Uterus (tissue), 4 donors: Measurements from ENCODE around the gene PCDHGB2. TPM values are rescaled to one million over a fixed set of nuclear protein-coding genes. Genes with fewer than 3 reads are reported as not detected.
A peak's percentile ranks its signal among the peaks of the same experiment; 100 is the strongest.

Experiments
- DNase-seq, 2 donors: peaks; one replicate each; pipeline ENCODE4 v3.0.0-alpha.2; 2019 to 2020
- H3K27ac ChIP-seq, 2 donors: fragments of 200-600 bp; sonication (generic); 1 replicate in 1 of 2; 2 replicates in 1 of 2; pipeline ENCODE4 v1.5.1; 2016 to 2018
- H3K27me3 ChIP-seq, 2 donors: fragments of 200-600 bp; sonication (generic); one replicate each; pipeline ENCODE4 v1.5.1; 2018 to 2019; ENCODE audit warnings: control low read depth in 1 of 2
- H3K36me3 ChIP-seq, 2 donors: fragments of 200-600 bp; sonication (generic); one replicate each; pipeline ENCODE4 v1.5.1; 2019; ENCODE audit warnings: control low read depth in 1 of 2
- H3K4me1 ChIP-seq, 2 donors: fragments of 200-600 bp; sonication (generic); one replicate each; pipeline ENCODE4 v1.5.1; 2018 to 2019; ENCODE audit warnings: control low read depth in 1 of 2
- H3K4me3 ChIP-seq, 2 donors: fragments of 200-600 bp; sonication (generic); 1 replicate in 1 of 2; 2 replicates in 1 of 2; pipeline ENCODE4 v1.5.1; 2018 to 2019; ENCODE audit warnings: mild to moderate bottlenecking in 1 of 2
- H3K9me3 ChIP-seq, 2 donors: fragments of 200-600 bp; sonication (generic); one replicate each; pipeline ENCODE4 v1.5.1; 2019; ENCODE audit warnings: control low read depth in 1 of 2
- CTCF ChIP-seq, 4 experiments: fragments of 200-600 bp in 2 of 4; fragments of 450-650 bp in 2 of 4; sonication (generic) in 2 of 4; IDR thresholded peaks; one replicate each; pipeline ENCODE4 v1.5.1; 2016 to 2019; ENCODE audit warnings: antibody characterized with exemption in 4 of 4, mild to moderate bottlenecking in 2 of 4, moderate library complexity in 1 of 4
- POLR2A ChIP-seq, 2 donors: fragments of 450-650 bp; IDR thresholded peaks; one replicate each; pipeline ENCODE4 v1.6.1; 2016; ENCODE audit warnings: antibody characterized with exemption in 2 of 2, mild to moderate bottlenecking in 1 of 2, moderate library complexity in 1 of 2
- intact Hi-C: fragments of 100-400 bp; cut with DNase I; formaldehyde crosslinking; loops from one replicate; pipeline ENCODE4 v1.15.1; 2023; ENCODE audit warnings: low total_unique reads
- total RNA-seq, 4 donors: library from RNA; depleted of rRNA in 3 of 4; stranded (reverse); fragments of >200 nt in 3 of 4; gene quantifications; one replicate each; pipeline versions ENCODE4 v1.1.0 to v1.2.4, GENCODE V29; 2014 to 2023
- donor health status: DM: yes; HTN: yes; CAD: no.

Gene PCDHGB2
- total RNA-seq, 4 donors from 2014 or later, result 0.59 to 17.9 (median 8.7) TPM

GRCh38 chr5:141320225-141321169, 39.3 kb upstream of the PCDHGB2 start, which contains the start of gene TAF7:
Gene TAF7, minus strand, starts transcription at chr5:141320784. Its CDS starts 740 bp downstream, at chr5:141320044.
- intact Hi-C loops, result no loop called here
- peak within 1 kb of the TSS; percentile 62 to 72 for H3K4me3 ChIP-seq
- H3K9me3 ChIP-seq, result peaks cover 14 to 54% of the 10 kb centered on the region in 2 donors
- H3K4me1 ChIP-seq, result no peaks in the 10 kb centered on the region
- no peaks in the 10 kb centered on the region for H3K27me3 ChIP-seq
- DNase-seq, result peak; percentile 86 to 90
- peak within 1 kb of the TSS; percentile 92 to 94 for H3K27ac ChIP-seq
- TF ChIP-seq CTCF (IDR thresholded peaks at IDR 0.05) (peak; percentile 56 to 85 (median 66)), POLR2A (IDR thresholded peaks at IDR 0.05) (peak; percentile 84 to 94)
- H3K36me3 ChIP-seq, result no peaks in the 10 kb centered on the region

- Histone ChIP-seq H3K4me3 (no peak overlapping the region), H3K36me3 (no peaks in the 10 kb centered on the region), H3K4me1 (no peaks in the 10 kb centered on the region), H3K27ac (no peak overlapping the region), H3K27me3 (no peaks in the 10 kb centered on the region), H3K9me3 (peaks cover 14 to 36% of the 10 kb centered on the region in 2 donors)
- no peak for DNase-seq
- intact Hi-C loops, result no loop called here
- TF ChIP-seq CTCF (IDR thresholded peaks at IDR 0.05) (no peak), POLR2A (IDR thresholded peaks at IDR 0.05) (no peak)
These were observed 37.5 kb upstream of the PCDHGB2 start for GRCh38 chr5:141322261-141322660.

- H3K27me3 ChIP-seq, result no peaks in the 10 kb centered on the region
- no peak for TF ChIP-seq POLR2A (IDR thresholded peaks at IDR 0.05)
- peak; percentile 34 to 44 (median 40) for TF ChIP-seq CTCF (IDR thresholded peaks at IDR 0.05)
- H3K4me1 ChIP-seq, result no peaks in the 10 kb centered on the region
- H3K4me3 ChIP-seq, result peak overlapping the region; percentile 26 to 29
- peak overlapping the region; percentile 65 to 69 for H3K27ac ChIP-seq
- no peaks in the 10 kb centered on the region for H3K36me3 ChIP-seq
- intact Hi-C loops, result no loop called here
- H3K9me3 ChIP-seq, result peaks cover 0 to 18% of the 10 kb centered on the region in 2 donors
- peak; percentile 58 to 64 for DNase-seq
These were observed 33.5 kb upstream of the PCDHGB2 start for GRCh38 chr5:141326088-141326854.

- Histone ChIP-seq H3K36me3 (no peaks in the 10 kb centered on the region), H3K9me3 (peaks cover 0 to 26% of the 10 kb centered on the region in 2 donors), H3K27ac (no peak overlapping the region), H3K4me3 (no peak overlapping the region), H3K4me1 (no peaks in the 10 kb centered on the region), H3K27me3 (no peaks in the 10 kb centered on the region)
- DNase-seq, result no peak
- intact Hi-C loops, result no loop called here
- no peak for TF ChIP-seq CTCF (IDR thresholded peaks at IDR 0.05)
- no peak for TF ChIP-seq POLR2A (IDR thresholded peaks at IDR 0.05)
These were observed 31.6 kb upstream of the PCDHGB2 start for GRCh38 chr5:141328231-141328630.
